ENCODE data around the gene CLEC4A.

GRCh38 chr12:8099235-8099634 lies 24.2 kb upstream of the CLEC4A start:
- TF ChIP-seq CTCF (IDR thresholded peaks at IDR 0.05) (no peak), POLR2A (IDR thresholded peaks at IDR 0.05) (no peak)

Measured in body of pancreas (tissue), 4 donors.